ENCODE results near the gene FAM117A. TPM values are rescaled to one million over a fixed set of nuclear protein-coding genes. Genes with fewer than 3 reads are reported as not detected.

Gene FAM117A
- total RNA-seq (10 to 100 TPM in 6 of 10 donors, 1 to 10 TPM in 4; 4.0 to 14.0 (median 10.5) TPM), polyA plus RNA-seq (1 to 10 TPM; 6.1 to 7.6 TPM)
- long read RNA-seq, donor 1, partial matches to known transcripts = 0 of 5 reads
- long read RNA-seq, donor 1, other reads (novel, unspliced or antisense) = 4 of 5 reads
- long read RNA-seq, donor 2, partial matches to known transcripts = 0 of 3 reads
- long read RNA-seq, donor 2, other reads (novel, unspliced or antisense) = 0 of 3 reads
- long read RNA-seq, donor 3, partial matches to known transcripts = 1 of 1 reads
- long read RNA-seq, donor 3, other reads (novel, unspliced or antisense) = 0 of 1 reads

- peaks cover 0 to 41% (median 28%) of the 10 kb centered on the region in 9 donors for H3K4me1 ChIP-seq
- peak within 1 kb of the TSS; percentile 62 to 86 (median 72) for H3K4me3 ChIP-seq
- peak in 1 of 9 donors; percentile 5 for TF ChIP-seq CTCF (IDR thresholded peaks at IDR 0.05)
- 1% methylated on average over 53 of the region's 53 CpGs for WGBS, 2 donors
- DNase-seq (peak; percentile 91 to 98), ATAC-seq (peak; percentile 97 to 99 (median 99))
- H3K9me3 ChIP-seq = no peaks in the 10 kb centered on the region
- peak within 1 kb of the TSS in 9 of 10 donors; percentile 35 to 82 (median 78) for H3K27ac ChIP-seq
- no peaks in the 10 kb centered on the region for H3K27me3 ChIP-seq
- no peaks in the 10 kb centered on the region for H3K36me3 ChIP-seq
- intact Hi-C loops (cut with DNase I) = loop anchor here in 4 of 10 donors (2.0 to 5.0 kb wide), 3 partner anchors 21 to 42 kb away; no protein-coding TSS in a partner anchor
These were observed at the start of gene FAM117A for GRCh38 chr17:49763735-49764558. Gene FAM117A, minus strand, starts transcription at chr17:49764131. Its CDS starts 44 bp downstream, at chr17:49764087.

- Histone ChIP-seq H3K36me3 (peaks cover 0 to 100% (median 68%) of the 10 kb centered on the region in 9 donors), H3K4me1 (peaks cover 0 to 7% (median 3%) of the 10 kb centered on the region in 9 donors), H3K4me3 (no peak overlapping the region), H3K9me3 (no peaks in the 10 kb centered on the region), H3K27ac (no peak overlapping the region), H3K27me3 (no peaks in the 10 kb centered on the region)
- 79 to 80% methylated on average over 4 of the region's 4 CpGs for WGBS, 2 donors
- no peak for DNase-seq
- ATAC-seq = no peak
- intact Hi-C loops (cut with DNase I) = no loop called here
- TF ChIP-seq CTCF (IDR thresholded peaks at IDR 0.05) = no peak
These were observed 45.1 kb upstream of the FAM117A start for GRCh38 chr17:49809056-49809455.

- Histone ChIP-seq H3K4me3 (no peak overlapping the region), H3K27ac (peak overlapping the region in 5 of 10 donors; percentile 8 to 70 (median 24)), H3K9me3 (no peaks in the 10 kb centered on the region), H3K36me3 (peaks cover 0 to 100% (median 45%) of the 10 kb centered on the region in 9 donors), H3K4me1 (peaks cover 5 to 48% (median 33%) of the 10 kb centered on the region in 9 donors), H3K27me3 (no peaks in the 10 kb centered on the region)
- TF ChIP-seq CTCF (IDR thresholded peaks at IDR 0.05) = no peak
- WGBS, 2 donors = 69 to 72% methylated on average over 2 of the region's 2 CpGs
- DNase-seq = no peak
- intact Hi-C loops (cut with DNase I) = no loop called here
- no peak for ATAC-seq
These were observed 34.8 kb upstream of the FAM117A start for GRCh38 chr17:49798738-49799137.

- ATAC-seq = peak in 6 of 8 donors; percentile 25 to 50 (median 47)
- peak overlapping the region in 7 of 10 donors; percentile 8 to 70 (median 14) for H3K27ac ChIP-seq
These were observed 34.3 kb upstream of the FAM117A start for GRCh38 chr17:49798182-49798581.

More at GRCh38 chr17:49798182-49798581, 34.3 kb upstream of the FAM117A start:
- DNase-seq = no peak
- 73 to 77% methylated on average over 8 of the region's 8 CpGs for WGBS, 2 donors
- intact Hi-C loops (cut with DNase I) = no loop called here
- H3K9me3 ChIP-seq = no peaks in the 10 kb centered on the region
- no peak for TF ChIP-seq CTCF (IDR thresholded peaks at IDR 0.05)
- H3K4me3 ChIP-seq = no peak overlapping the region
- H3K36me3 ChIP-seq = peaks cover 0 to 100% (median 50%) of the 10 kb centered on the region in 9 donors
- no peaks in the 10 kb centered on the region for H3K27me3 ChIP-seq
- peaks cover 5 to 54% (median 35%) of the 10 kb centered on the region in 9 donors for H3K4me1 ChIP-seq

Data from heart right ventricle (tissue), 16 donors.